Ascending aorta (tissue), 2 donors: ENCODE data around the gene ROPN1B. TPM values are rescaled to one million over a fixed set of nuclear protein-coding genes. Genes with fewer than 3 reads are reported as not detected.
"Not testable (repeated sequence)": the region's sequence is repeated elsewhere in the genome, so short reads cannot be mapped to it uniquely, and the experiment has no call there.

Experiments used
- DNase-seq, 2 donors: peaks; one replicate each; pipeline ENCODE4 v3.0.0-alpha.2; 2019; ENCODE audit warnings: low spot score in 2 of 2
- H3K27ac ChIP-seq, 2 donors: fragments of 200-600 bp; sonication (generic); one replicate each; pipeline ENCODE4 v1.5.1; 2016 to 2017; ENCODE audit warnings: mild to moderate bottlenecking in 1 of 2
- H3K27me3 ChIP-seq: fragments of 200-600 bp; sonication (generic); one replicate; pipeline ENCODE4 v1.5.1; 2017
- H3K36me3 ChIP-seq, 2 donors: fragments of 200-600 bp; sonication (generic); one replicate each; pipeline ENCODE4 v1.5.1; 2016
- H3K4me1 ChIP-seq, 2 donors: fragments of 200-600 bp; sonication (generic); one replicate each; pipeline ENCODE4 v1.5.1; 2016 to 2017; ENCODE audit warnings: mild to moderate bottlenecking in 1 of 2
- H3K4me3 ChIP-seq, 2 donors: fragments of 200-600 bp; sonication (generic); one replicate each; pipeline ENCODE4 v1.5.1; 2016 to 2017; ENCODE audit warnings: mild to moderate bottlenecking in 1 of 2
- H3K9me3 ChIP-seq, 2 donors: fragments of 200-600 bp; sonication (generic); one replicate each; pipeline ENCODE4 v1.5.1; 2016
- CTCF ChIP-seq, 3 experiments: fragments of 200-600 bp in 2 of 3; fragments of 450-650 bp in 1 of 3; sonication (generic) in 2 of 3; IDR thresholded peaks; one replicate each; pipeline ENCODE4 v1.5.1; 2016 to 2019; ENCODE audit warnings: antibody characterized with exemption in 3 of 3, mild to moderate bottlenecking in 1 of 3, moderate library complexity in 1 of 3
- intact Hi-C: fragments of 100-400 bp; cut with DNase I; formaldehyde crosslinking; loops from one replicate; pipeline ENCODE4 v1.15.1; 2023
- total RNA-seq: library from RNA; depleted of rRNA; stranded (reverse); fragments of >200 nt; gene quantifications from one replicate; pipeline ENCODE4 v1.1.0, GENCODE V29; 2016

The ROPN1B gene
- total RNA-seq, 1 donor from 2014 or later = not detected

- H3K27me3 ChIP-seq, H3K9me3 ChIP-seq, H3K4me3 ChIP-seq, H3K27ac ChIP-seq, H3K36me3 ChIP-seq, intact Hi-C loops, DNase-seq, H3K4me1 ChIP-seq: not testable (repeated sequence)
Measured at GRCh38 chr3:125933397-125934173, 35.4 kb upstream of the ROPN1B start.

GRCh38 chr3:125935252-125935874 lies 33.6 kb upstream of the ROPN1B start:
- not testable (repeated sequence) for H3K4me1 ChIP-seq, H3K27ac ChIP-seq, H3K9me3 ChIP-seq, H3K27me3 ChIP-seq, H3K36me3 ChIP-seq
- intact Hi-C loops = loop anchor here (5.0 kb wide), 1 partner anchor 168 kb away; no protein-coding TSS in a partner anchor
- DNase-seq = peak in 1 of 2 donors; percentile 54
- H3K4me3 ChIP-seq = peak overlapping the region in 1 of 2 donors; percentile 56

GRCh38 chr3:125936210-125936815 lies 32.7 kb upstream of the ROPN1B start:
- H3K27me3 ChIP-seq, H3K36me3 ChIP-seq, H3K9me3 ChIP-seq, H3K27ac ChIP-seq, DNase-seq, H3K4me3 ChIP-seq, H3K4me1 ChIP-seq: not testable (repeated sequence)
- TF ChIP-seq CTCF (IDR thresholded peaks at IDR 0.05) = peak; percentile 15 to 49 (median 37)
- intact Hi-C loops = loop anchor here (5.0 kb wide), 1 partner anchor 169 kb away; no protein-coding TSS in a partner anchor

GRCh38 chr3:125936891-125937290 lies 32.1 kb upstream of the ROPN1B start:
- intact Hi-C loops = loop anchor here (5.0 kb wide), 1 partner anchor 170 kb away; no protein-coding TSS in a partner anchor

GRCh38 chr3:125947806-125948205 lies 21.2 kb upstream of the ROPN1B start:
- DNase-seq, intact Hi-C loops, H3K9me3 ChIP-seq, H3K4me1 ChIP-seq, H3K27ac ChIP-seq, H3K27me3 ChIP-seq, H3K36me3 ChIP-seq, H3K4me3 ChIP-seq: not testable (repeated sequence)

More at GRCh38 chr3:125936891-125937290, 32.1 kb upstream of the ROPN1B start:
- not testable (repeated sequence) for H3K4me1 ChIP-seq, H3K27me3 ChIP-seq, H3K36me3 ChIP-seq, H3K4me3 ChIP-seq, DNase-seq, H3K9me3 ChIP-seq, H3K27ac ChIP-seq

GRCh38 chr3:125948901-125949300 lies 20.1 kb upstream of the ROPN1B start:
- H3K4me1 ChIP-seq, H3K27ac ChIP-seq, intact Hi-C loops: not testable (repeated sequence)

GRCh38 chr3:125951176-125951575 lies 17.8 kb upstream of the ROPN1B start:
- H3K27me3 ChIP-seq, H3K27ac ChIP-seq, H3K4me1 ChIP-seq, H3K9me3 ChIP-seq, H3K36me3 ChIP-seq, H3K4me3 ChIP-seq, DNase-seq, intact Hi-C loops: not testable (repeated sequence)

More at GRCh38 chr3:125948901-125949300, 20.1 kb upstream of the ROPN1B start:
- H3K9me3 ChIP-seq, DNase-seq, H3K27me3 ChIP-seq, H3K4me3 ChIP-seq, H3K36me3 ChIP-seq: not testable (repeated sequence)

GRCh38 chr3:125957020-125957419 lies 12.0 kb upstream of the ROPN1B start:
- H3K36me3 ChIP-seq, H3K27ac ChIP-seq, DNase-seq, H3K4me1 ChIP-seq, intact Hi-C loops, H3K27me3 ChIP-seq, H3K4me3 ChIP-seq, H3K9me3 ChIP-seq: not testable (repeated sequence)
